ENCODE measurements around the gene CACNG8.

The CACNG8 gene

DNA sequence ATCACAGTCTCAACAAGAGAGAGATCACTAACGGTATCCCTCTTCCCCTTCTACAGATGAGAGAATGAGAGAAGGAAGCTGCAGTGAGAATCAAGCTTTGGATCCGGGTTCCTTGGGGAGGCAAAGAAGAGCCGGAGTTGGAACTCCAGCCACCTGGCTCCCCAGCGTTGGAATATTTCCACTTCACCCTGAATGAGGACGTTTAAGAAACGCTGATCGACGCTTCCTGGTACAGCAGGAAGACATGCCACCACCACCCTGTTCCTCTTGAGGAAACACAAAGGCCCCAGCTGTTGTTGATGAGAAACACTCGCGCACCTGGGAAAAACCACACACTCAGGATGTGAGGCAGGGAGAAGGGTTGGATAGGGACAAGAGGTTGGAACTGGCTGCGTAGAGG is 11.3 kb upstream of the CACNG8 start:
- DNase-seq (ENCODE audit: low read depth): no peak
- H3K4me3 ChIP-seq (ENCODE audit: low read depth, low read length): no peak overlapping the region
- no peak for TF ChIP-seq MYC (IDR thresholded peaks at IDR 0.05; ENCODE audit: low read depth, low read length)
- TF ChIP-seq CTCF (IDR thresholded peaks at IDR 0.05; ENCODE audit: low read depth, low read length): no peak
- TF ChIP-seq, protein P1, sequence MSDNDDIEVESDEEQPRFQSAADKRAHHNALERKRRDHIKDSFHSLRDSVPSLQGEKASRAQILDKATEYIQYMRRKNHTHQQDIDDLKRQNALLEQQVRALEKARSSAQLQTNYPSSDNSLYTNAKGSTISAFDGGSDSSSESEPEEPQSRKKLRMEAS (IDR thresholded peaks at IDR 0.05; ENCODE audit: low read depth, low read length): no peak
- no peak for TF ChIP-seq POLR2A (IDR thresholded peaks at IDR 0.05; ENCODE audit: extremely low read depth, insufficient read length)

GRCh38 chr19:53951947-53952346 is 10.8 kb upstream of the CACNG8 start:
- DNase-seq (ENCODE audit: low read depth): no peak
- TF ChIP-seq CTCF (IDR thresholded peaks at IDR 0.05; ENCODE audit: low read depth, low read length) (no peak), MYC (IDR thresholded peaks at IDR 0.05; ENCODE audit: low read depth, low read length) (no peak), POLR2A (IDR thresholded peaks at IDR 0.05; ENCODE audit: extremely low read depth, insufficient read length) (no peak)
- TF ChIP-seq, protein P1 (IDR thresholded peaks at IDR 0.05; ENCODE audit: low read depth, low read length): no peak
- H3K4me3 ChIP-seq (ENCODE audit: low read depth, low read length): no peak overlapping the region

GRCh38 chr19:53953383-53953782 is 9.4 kb upstream of the CACNG8 start:
- TF ChIP-seq, protein P1 (IDR thresholded peaks at IDR 0.05; ENCODE audit: low read depth, low read length): no peak
- TF ChIP-seq MYC (IDR thresholded peaks at IDR 0.05; ENCODE audit: low read depth, low read length) (no peak), CTCF (IDR thresholded peaks at IDR 0.05; ENCODE audit: low read depth, low read length) (no peak), POLR2A (IDR thresholded peaks at IDR 0.05; ENCODE audit: extremely low read depth, insufficient read length) (no peak)
- no peak for DNase-seq (ENCODE audit: low read depth)
- H3K4me3 ChIP-seq (ENCODE audit: low read depth, low read length): no peak overlapping the region

DNA sequence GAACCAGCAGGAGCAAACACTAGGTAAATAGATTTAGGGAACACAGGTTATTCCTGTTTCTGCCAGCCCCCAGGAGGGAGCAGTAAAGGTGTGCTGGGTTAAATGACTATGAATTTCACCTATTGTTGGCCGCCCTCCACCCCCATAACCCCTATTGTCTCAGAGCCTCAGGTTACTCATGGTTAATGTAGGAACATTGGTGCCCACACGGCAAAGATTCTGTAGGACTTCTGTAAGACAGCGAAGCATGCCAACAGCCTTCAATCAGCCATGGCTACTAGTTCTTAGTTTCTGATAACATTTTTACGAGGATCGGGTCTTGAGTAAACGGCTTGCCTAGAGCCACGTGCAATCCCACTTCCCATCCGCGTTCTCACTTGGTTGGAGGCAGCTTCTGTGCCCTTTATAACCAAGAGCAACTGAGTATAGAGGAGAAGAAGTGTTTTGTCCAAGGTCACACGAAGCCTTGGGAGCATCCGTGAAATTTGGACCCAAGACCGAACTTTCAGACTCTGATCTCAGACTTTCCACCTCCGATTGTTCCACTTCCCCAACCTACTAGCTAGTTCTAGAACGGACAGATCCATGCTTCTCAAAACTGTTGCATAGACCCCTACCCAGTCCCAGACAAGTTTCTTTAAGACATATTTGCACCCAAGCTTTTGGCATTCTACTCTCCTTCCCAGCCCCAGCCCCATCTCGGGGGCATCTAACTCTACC is 5.1 kb upstream of the CACNG8 start:
- peak; percentile 28 for DNase-seq (ENCODE audit: low read depth)
- TF ChIP-seq MYC (IDR thresholded peaks at IDR 0.05; ENCODE audit: low read depth, low read length) (no peak), CTCF (IDR thresholded peaks at IDR 0.05; ENCODE audit: low read depth, low read length) (no peak), POLR2A (IDR thresholded peaks at IDR 0.05; ENCODE audit: extremely low read depth, insufficient read length) (no peak)
- TF ChIP-seq, protein P1 (IDR thresholded peaks at IDR 0.05; ENCODE audit: low read depth, low read length): peak; percentile 45; the same call in 1 of the 2 replicates
- H3K4me3 ChIP-seq (ENCODE audit: low read depth, low read length): no peak overlapping the region

DNA sequence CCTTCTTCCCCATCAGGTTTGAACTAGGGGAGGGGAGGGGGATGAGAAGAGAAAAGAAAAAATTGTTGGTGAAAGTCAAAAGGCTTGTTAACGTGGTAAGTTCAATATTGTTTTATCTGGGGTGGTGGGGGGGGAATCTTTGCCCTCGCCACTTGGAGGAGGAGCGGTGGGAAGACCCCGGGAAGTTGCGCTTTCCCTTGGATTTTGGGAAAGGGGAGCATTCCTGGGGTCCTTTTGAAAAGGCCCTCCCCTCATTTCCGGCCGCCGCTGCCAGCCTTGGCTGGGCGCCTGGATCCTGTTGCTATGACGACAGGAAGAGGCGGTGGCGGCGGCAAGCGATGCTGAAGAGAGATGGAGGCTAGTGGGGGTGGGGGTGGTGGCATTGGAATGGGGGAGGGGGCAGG is 4.6 kb upstream of the CACNG8 start:
- no peak for DNase-seq (ENCODE audit: low read depth)
- no peak overlapping the region for H3K4me3 ChIP-seq (ENCODE audit: low read depth, low read length)
- TF ChIP-seq MYC (IDR thresholded peaks at IDR 0.05; ENCODE audit: low read depth, low read length): no peak
- TF ChIP-seq, protein P1 (IDR thresholded peaks at IDR 0.05; ENCODE audit: low read depth, low read length): no peak
- TF ChIP-seq CTCF (IDR thresholded peaks at IDR 0.05; ENCODE audit: low read depth, low read length): no peak
- no peak for TF ChIP-seq POLR2A (IDR thresholded peaks at IDR 0.05; ENCODE audit: extremely low read depth, insufficient read length)

Data from NB4 (cell line).